ENCODE measurements around the gene EN2. TPM values are rescaled to one million over a fixed set of nuclear protein-coding genes. Genes with fewer than 3 reads are reported as not detected.

The EN2 gene
- total RNA-seq, 1 experiment from 2014 or later = 0.07 TPM

- Mint-ChIP-seq H3K27ac (no peak overlapping the region), H3K27me3 (ENCODE audit: low read depth) (peaks cover 100% of the 10 kb centered on the region), H3K36me3 (ENCODE audit: insufficient read depth in 1 of 3, low read depth in 3 of 3) (no peaks in the 10 kb centered on the region; a peak in 1 of 7 replicates), H3K4me1 (peaks cover 2 to 29% of the 10 kb centered on the region in 2 experiments; a peak in 2 of 4 replicates), H3K9me3 (peaks cover 0 to 21% of the 10 kb centered on the region in 2 experiments; a peak in 4 of 5 replicates), H3K4me3 (no peak overlapping the region)
- H3K27ac ChIP-seq (ENCODE audit: insufficient read length, low read depth, low read length) = no peak overlapping the region
- no peaks in the 10 kb centered on the region for H3K79me2 ChIP-seq (ENCODE audit: insufficient read depth, low read length)
- no peak for DNase-seq
- WGBS (ENCODE audit: extremely low coverage, insufficient read length, low lambda C conversion rate) = no CpG with 5 or more reads among the region's 9 CpGs
- H3K56ac ChIP-seq (ENCODE audit: insufficient read length, low read depth, low read length) = no peak overlapping the region
- H4K5ac ChIP-seq (ENCODE audit: insufficient read length, low read depth, low read length) = no peak overlapping the region
- H4K91ac ChIP-seq (ENCODE audit: insufficient read length, low read depth, low read length) = no peak overlapping the region
- no peak overlapping the region for H2BK15ac ChIP-seq (ENCODE audit: low read depth, low read length)
- peaks cover 3% of the 10 kb centered on the region for H4K20me1 ChIP-seq (ENCODE audit: control insufficient read depth, insufficient read depth, insufficient read length)
- no peaks in the 10 kb centered on the region for H3K9me3 ChIP-seq (ENCODE audit: control insufficient read depth, low read depth, low read length)
- H4K8ac ChIP-seq (replicated peaks; ENCODE audit: insufficient read length, low read depth, low read length) = no peak overlapping the region
- no peak overlapping the region for H3T11ph ChIP-seq (ENCODE audit: low read length)
- no peak for TF ChIP-seq CTCF (conservative IDR thresholded peaks at IDR 0.05)
- no peak overlapping the region for H2AK5ac ChIP-seq (ENCODE audit: insufficient read length, low read length)
- no peak overlapping the region for H2BK20ac ChIP-seq (ENCODE audit: low read depth, low read length, poor library complexity, severe bottlenecking)
- no peak overlapping the region for H3K4me2 ChIP-seq (ENCODE audit: insufficient read depth, insufficient read length, low read length)
- no peak overlapping the region for H2BK120ac ChIP-seq (ENCODE audit: low read depth, low read length, poor library complexity, severe bottlenecking)
- H3K9ac ChIP-seq (ENCODE audit: extremely low read depth, insufficient read length, low read length) = no peak overlapping the region
- H3K79me1 ChIP-seq (ENCODE audit: insufficient read depth, low read depth, low read length, poor library complexity, severe bottlenecking) = no peaks in the 10 kb centered on the region
- no peak overlapping the region for H2BK12ac ChIP-seq (ENCODE audit: insufficient read length, low read depth, low read length)
- no peak overlapping the region for H3K4ac ChIP-seq (ENCODE audit: low read depth, low read length)
- no peak overlapping the region for H2BK5ac ChIP-seq (ENCODE audit: insufficient read length, low read length)
- H3K27me3 ChIP-seq (ENCODE audit: insufficient read depth, low read length) = peaks cover 98% of the 10 kb centered on the region
- H3K14ac ChIP-seq (ENCODE audit: insufficient read depth, low read length) = no peak overlapping the region
- H2AFZ ChIP-seq (ENCODE audit: low read length) = no peak overlapping the region
- peaks cover 9% of the 10 kb centered on the region for H3K23me2 ChIP-seq (ENCODE audit: insufficient read length, low read depth, low read length, poor library complexity, severe bottlenecking)
- H3K23ac ChIP-seq (ENCODE audit: insufficient read length, low read depth, low read length) = peak overlapping the region; percentile 91
- no peak overlapping the region for H3K18ac ChIP-seq (ENCODE audit: insufficient read length, low read depth, low read length)
- no peaks in the 10 kb centered on the region for H3K4me1 ChIP-seq (ENCODE audit: insufficient read depth, low read length)
Observed at GRCh38 chr7:155451840-155452239, 6.1 kb upstream of the EN2 start.
